HEK293 (cell line): Measurements from ENCODE around the gene TLL2.

Experiments used
- CTCF ChIP-seq: fragments of 450-650 bp; formaldehyde crosslinking; IDR thresholded peaks from 2 replicates; pipeline ENCODE4 v1.5.1; 2016; ENCODE audit warnings: missing biosample characterization, missing genetic modification characterization
- YY1 ChIP-seq: fragments of 450-650 bp; formaldehyde crosslinking; IDR thresholded peaks from 2 replicates; pipeline ENCODE4 v1.5.1; 2018; ENCODE audit warnings: missing biosample characterization, missing genetic modification characterization
- ZBTB20 ChIP-seq: fragments of 450-650 bp; formaldehyde crosslinking; IDR thresholded peaks from 2 replicates; pipeline ENCODE4 v1.5.1; 2016; ENCODE audit warnings: missing biosample characterization, missing genetic modification characterization
- ZBTB21 ChIP-seq: fragments of 450-650 bp; formaldehyde crosslinking; IDR thresholded peaks from 2 replicates; pipeline ENCODE4 v1.5.1; 2017; ENCODE audit warnings: missing biosample characterization, missing genetic modification characterization
- ZNF184 ChIP-seq: fragments of 450-650 bp; IDR thresholded peaks from 2 replicates; pipeline ENCODE4 v1.5.1; 2018; ENCODE audit warnings: missing biosample characterization, mild to moderate bottlenecking, missing genetic modification characterization
- ZNF24 ChIP-seq: fragments of 450-650 bp; formaldehyde crosslinking; IDR thresholded peaks from 2 replicates; pipeline ENCODE4 v1.5.1; 2016; ENCODE audit warnings: missing biosample characterization, missing genetic modification characterization
- ZNF248 ChIP-seq: fragments of 450-650 bp; formaldehyde crosslinking; IDR thresholded peaks from 2 replicates; pipeline ENCODE4 v1.5.1; 2017; ENCODE audit warnings: missing biosample characterization, missing genetic modification characterization
- ZNF324 ChIP-seq: fragments of 450-650 bp; formaldehyde crosslinking; IDR thresholded peaks from 2 replicates; pipeline ENCODE4 v1.5.1; 2016; ENCODE audit warnings: missing biosample characterization, missing genetic modification characterization
- ZNF654 ChIP-seq: fragments of 450-650 bp; formaldehyde crosslinking; IDR thresholded peaks from 2 replicates; pipeline ENCODE4 v1.5.1; 2016; ENCODE audit warnings: low read depth, missing biosample characterization, missing genetic modification characterization
- ZNF830 ChIP-seq: fragments of 450-650 bp; IDR thresholded peaks from 2 replicates; pipeline ENCODE4 v1.5.0; 2018; ENCODE audit warnings: missing biosample characterization, missing genetic modification characterization, low read depth, mild to moderate bottlenecking, moderate library complexity

DNA sequence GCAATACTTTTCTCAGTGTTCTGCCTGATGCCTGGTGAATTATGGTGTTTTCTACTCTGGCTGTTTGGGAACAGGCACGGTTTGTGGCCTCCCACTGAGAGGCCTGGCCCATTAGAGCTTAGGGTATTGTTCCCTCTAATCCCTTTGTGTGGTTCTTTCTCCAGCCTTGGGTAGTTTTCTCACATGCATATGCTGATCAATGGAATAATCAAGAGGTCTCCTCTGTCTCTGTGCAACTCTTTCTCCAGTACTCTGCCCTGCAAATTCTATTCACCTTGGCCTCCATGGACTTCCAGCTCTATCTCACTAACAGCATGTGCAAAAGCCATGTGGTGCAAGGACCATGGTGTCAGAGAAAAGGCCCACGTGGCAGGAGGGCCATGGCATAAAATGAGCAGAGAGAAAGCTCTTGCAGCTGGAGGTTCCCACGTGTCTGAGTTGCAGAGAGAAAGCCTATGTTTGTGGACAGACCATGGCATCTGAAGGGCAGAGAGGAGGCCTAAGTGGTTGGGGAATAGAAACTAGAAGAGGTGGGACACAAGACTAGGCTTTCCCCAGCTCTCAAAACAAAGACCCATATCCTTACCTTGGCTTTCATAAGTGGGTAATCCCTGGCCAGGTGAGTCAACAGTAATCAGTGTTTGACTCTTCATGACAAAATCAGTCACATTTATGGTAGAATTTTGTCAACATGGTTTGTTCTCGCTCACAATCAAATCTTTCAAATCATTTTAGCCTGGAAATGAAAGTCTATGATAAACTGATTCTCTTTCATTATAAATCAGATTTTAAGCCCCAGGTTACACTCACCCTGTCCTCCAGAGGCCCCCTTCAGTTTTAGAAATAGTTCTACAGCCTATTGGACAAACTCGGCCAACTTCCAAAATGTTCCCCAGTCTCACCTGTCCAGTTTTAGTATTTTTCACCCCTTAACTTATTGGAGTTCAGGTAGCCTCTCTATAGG, 172.2 kb downstream of the TLL2 start:
- TF ChIP-seq YY1 (tag by site-specific recombination) (no peak), ZBTB21 (no peak), ZNF830 (no peak), ZNF24 (tag by site-specific recombination) (no peak), ZNF184 (tag by site-specific recombination) (no peak), ZBTB20 (no peak), ZNF324 (tag by site-specific recombination) (no peak), ZNF248 (no peak), CTCF (tag by site-specific recombination) (no peak), ZNF654 (tag by site-specific recombination) (no peak)
